ENCODE results near the gene COL23A1.

Gene COL23A1

DNA sequence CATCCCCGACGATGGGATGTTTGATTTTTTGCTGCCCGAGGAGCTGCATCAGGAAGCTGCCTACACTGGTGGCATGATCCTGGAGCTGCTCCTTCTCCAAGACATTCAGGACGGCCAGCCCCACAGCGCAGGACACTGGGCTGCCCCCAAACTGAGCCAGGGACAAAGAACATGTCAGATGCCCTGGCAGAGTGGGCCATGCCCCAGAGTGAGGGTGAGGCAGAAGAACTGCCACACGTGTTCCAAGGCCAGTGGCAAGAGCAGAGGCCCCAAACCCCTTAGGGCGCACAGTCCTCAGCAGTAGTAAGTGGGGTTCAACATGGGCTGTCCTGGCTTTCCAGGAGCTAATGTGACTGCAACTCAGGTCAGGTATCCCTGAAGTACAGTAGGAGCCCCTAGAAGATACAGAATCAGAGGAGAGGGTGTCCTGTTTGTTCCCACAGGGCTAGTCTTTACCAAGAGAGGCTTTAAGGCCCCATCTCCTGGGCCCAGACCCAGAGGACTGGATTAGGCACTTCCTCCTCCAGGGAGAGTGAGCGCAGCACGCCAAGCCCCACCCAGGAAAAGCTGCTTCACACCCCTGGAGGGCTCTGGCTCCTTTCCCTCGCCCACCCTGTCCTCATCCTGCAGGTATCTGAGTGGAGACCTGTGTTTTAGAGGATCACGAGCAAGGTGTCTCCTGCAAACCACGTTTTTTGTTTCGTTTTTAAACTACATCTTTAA lies 374.8 kb downstream of the COL23A1 start:
- no peak for DNase-seq

DNA sequence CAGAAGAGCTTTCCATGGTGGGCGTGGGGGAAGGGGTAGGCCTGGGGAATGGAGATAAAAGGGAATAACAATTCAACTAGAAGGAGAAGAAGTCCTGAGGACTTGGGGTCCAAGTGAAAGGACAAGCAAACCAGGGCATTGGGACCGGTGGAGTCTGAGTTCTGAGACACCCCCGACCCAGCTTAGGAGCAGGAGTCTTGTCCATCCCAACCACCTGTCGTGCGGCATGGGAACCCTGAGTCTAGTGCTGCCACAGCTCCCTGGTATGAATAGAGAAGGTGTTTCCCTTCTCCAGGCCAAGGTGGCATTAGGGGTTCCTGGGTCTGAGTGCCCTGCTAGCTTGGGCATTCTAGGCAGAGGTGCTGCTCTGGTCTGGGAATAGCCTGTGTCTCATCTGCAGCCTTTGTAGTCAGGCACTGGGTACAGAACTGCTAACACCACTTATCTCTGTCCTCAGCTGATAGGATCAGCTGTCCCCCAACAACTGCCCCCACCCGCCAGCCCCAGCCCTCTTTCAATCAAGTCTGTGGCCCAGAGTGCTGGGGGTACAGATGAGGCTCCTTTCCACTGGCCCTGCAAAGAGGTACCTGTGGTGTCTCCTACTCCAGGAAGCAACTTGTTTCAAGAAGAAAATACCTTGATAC lies 375.9 kb downstream of the COL23A1 start:
- no peak for DNase-seq

DNA sequence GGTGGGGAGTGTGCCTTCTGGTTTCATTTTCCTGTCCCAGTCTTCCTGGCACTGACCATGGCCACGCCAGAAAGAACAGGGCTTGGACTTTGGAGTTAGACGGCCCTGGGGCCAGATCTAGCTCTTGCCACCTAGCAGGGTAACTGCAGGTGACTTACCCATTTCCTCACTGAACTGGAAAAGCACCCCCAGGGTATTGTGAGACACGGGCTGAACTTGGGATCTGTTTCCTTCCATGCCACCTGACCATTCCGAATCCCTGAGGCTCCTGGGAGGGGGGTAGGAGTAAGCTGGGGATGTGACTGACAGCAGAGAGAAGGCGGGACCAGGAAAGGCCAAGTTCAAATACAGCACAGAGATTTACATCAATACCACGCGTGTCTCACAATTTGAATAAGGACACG lies 376.4 kb downstream of the COL23A1 start:
- no peak for DNase-seq

DNA sequence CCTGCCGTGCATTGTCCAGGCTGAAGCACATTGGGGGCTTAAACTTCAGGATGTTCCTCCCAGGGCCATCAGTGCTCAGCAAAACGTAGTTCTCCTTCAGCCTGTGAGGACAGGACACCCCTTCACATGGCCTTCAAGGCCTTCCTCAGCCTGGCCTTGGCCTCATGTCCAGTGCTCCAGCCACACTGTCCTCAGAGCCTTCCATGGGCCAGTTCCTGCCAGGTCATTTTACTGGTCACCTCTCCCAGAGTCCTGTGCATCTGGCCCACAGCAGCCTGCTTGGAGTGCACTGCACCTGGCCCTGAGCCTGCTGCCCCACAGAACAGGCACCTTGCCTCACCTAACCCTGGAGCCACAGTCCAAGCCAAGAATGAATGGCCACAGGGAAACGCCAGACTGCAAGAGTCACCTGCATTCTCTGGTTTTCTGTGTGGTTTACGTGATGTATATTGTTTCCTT lies 377.2 kb downstream of the COL23A1 start:
- DNase-seq: no peak

DNA sequence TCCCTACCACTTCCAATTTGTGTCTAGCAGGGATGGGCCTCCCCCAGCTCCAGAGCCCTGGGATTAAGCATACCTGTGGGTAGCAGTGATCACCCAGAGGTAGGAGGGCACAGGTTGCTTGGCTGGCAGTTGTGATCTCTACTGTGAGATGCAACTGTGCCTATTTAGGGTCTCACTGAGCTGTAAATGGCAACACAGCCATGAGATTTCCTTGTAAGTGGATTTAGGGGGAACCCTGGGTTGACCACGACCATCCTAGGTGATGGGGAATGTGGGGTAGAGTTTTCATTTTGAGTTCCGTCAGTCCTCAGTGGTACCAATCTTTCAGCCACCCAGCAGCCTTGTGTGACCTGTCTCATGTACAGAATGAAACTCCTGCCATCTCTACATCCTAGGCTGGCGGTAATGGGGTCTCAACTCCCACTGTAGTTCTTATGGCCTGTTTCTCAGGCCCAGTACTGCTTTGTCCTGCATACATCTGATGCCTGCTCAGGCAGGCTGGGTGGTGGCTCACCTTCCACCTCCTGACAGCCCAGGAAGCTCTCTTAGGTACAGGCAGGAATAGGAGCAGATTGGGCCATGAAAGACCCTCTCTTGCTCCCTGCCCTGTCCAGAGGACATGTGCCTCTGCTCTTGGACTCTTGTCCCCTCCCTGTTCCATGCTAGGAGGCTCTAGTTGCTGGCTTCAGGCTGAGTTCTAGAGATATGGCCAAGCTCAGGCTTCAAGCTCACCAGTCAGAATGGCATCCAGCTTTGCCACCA lies 377.8 kb downstream of the COL23A1 start:
- DNase-seq: no peak

DNA sequence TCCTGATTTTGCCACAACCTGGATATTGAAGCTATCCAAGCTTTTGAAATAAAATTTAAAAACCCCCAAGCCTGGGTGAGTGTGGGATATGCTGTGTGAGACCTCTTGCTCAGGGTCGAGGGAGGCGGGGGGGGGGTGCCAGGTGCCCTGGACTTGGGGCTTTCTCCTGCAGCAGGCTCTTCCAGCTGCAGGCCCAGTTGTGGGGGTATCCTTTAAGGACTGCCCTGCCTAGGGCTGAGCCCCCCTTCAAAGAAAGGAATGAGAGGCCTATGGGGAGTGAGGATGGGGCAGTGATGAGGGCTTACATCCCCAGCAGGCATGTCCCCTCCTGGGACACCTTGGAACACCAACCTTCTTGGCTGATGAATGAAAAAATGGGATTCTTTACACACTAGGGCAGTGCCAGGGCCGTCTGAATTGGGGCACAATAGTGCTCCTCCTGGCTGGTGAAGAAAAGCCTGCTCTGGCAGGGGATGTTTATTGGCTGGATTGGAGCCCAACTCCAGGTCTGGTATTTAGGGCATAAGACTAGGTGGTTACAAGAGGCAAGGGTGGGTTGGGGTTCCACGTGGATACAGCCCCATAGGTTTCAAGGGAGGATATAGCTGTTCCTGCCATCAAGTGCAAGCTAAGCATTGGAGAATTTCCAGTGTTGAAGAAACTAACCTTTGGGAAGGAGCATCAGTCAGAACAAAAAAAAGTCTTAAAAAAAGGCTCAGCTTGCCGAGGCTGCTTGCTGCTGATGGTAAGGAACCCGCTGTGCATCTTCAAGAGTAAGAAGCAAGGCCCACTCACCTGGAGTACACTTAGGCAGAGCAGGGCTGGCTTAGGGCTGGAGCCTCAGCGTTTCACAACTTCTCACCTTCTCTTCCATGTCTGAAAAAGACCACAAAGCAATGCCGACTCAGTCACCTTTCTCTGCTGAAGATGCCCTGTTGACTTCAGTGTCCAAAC lies 378.8 kb downstream of the COL23A1 start:
- DNase-seq: no peak

DNA sequence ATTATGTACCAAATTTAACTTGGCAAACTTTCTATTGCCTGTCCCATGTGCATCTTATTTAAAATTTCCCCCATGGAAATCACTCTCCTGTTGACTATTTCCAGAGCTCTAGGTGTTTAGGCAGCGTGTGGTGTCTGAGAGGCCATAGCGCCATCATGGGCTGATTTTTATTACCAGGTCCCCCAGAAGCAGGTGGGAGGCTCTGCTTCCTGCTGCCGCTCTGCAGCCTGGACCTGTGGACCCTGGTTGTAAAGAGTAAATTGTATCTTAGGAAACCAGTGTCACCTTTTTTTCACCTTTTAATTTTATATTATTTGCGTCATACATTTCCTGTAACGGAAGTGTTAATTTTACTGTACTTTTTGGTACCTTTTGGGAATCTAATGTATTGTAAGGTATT lies 379.5 kb downstream of the COL23A1 start:
- DNase-seq: no peak

DNA sequence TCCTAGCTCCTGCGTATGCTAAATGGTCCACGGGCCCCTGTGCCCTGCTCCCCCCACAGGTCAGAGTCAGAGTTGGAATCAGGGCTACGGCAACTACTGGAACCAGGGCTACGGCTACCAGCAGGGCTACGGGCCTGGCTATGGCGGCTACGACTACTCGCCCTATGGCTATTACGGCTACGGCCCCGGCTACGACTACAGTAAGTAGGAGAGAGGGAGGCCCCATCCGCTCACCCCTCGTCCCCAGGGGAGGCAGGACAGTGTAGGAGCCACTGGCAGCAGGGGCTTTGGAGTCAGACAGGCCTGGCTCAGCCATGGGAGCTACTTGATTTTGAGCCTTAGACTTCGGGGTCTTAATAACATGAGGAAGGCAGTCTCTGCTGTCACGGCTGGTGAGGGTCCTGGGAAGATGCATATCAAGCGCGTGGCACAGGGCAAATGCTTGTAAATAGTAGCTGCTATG lies 380.1 kb downstream of the COL23A1 start:
- DNase-seq: no peak

DNA sequence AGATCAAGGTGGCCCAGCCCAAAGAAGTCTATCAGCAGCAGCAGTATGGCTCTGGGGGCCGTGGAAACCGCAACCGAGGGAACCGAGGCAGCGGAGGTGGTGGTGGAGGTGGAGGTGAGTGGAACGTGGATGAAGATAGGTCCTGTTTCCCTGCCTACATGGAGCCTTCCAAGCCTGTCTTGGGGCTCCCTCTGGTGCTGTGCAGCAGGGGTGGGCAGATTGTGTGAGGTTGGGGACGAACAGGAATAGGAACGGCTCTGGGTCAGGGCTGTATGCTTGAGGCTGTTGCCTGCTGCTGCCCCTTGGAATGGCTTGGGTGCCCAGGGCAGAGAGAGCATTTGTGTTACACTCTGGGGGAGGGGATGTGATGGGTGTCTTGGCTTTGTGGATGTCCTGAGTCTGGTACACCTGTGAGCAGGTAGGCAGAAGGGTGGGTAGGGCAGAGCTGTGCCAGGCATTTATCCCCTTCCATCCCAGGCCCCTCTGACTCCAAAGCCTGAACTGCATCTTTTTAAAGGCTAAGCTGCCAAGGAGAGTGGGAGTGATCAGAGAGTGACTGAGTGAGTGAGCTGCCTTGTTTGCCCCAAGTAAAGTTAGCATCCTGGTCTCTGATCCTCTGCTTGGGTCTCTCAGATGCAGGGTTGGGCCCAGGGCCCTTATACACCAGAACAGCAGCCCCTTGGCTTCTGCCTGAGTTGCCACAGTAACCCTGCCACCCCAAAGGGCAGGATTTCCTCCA lies 380.7 kb downstream of the COL23A1 start:
- no peak for DNase-seq

DNA sequence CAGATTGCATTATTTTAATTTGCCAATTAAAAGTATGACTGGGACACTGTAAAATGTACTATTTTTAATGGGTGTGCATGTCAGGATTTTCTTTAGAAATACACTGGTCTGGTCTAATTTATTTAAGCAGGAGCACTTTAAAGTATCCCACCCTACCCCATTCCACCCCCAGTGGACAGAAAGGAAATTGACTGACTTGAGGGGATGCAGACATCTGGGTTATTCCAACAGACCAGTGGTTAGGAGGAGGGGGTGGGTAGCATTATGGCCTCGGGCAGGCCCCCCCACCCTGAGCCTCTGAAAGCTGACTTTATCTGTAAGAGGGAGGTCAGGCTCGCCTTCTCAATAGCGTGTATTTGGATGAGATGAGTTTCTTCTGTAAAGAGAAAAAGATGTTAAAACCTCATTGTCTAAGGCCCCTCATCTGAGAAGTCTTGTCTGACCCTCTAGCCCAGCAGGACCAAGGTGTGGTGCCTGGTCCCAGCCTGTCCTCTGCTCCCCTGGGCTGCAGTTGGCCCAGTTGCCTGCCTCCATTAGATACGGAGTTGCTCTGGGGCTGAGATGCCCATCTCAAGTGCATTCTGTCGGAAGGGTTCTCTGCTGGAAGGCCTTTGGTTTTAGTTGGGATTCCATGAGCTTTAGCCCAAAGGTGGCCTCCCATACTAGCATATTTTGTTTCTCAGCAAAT lies 381.5 kb downstream of the COL23A1 start:
- no peak for DNase-seq

DNA sequence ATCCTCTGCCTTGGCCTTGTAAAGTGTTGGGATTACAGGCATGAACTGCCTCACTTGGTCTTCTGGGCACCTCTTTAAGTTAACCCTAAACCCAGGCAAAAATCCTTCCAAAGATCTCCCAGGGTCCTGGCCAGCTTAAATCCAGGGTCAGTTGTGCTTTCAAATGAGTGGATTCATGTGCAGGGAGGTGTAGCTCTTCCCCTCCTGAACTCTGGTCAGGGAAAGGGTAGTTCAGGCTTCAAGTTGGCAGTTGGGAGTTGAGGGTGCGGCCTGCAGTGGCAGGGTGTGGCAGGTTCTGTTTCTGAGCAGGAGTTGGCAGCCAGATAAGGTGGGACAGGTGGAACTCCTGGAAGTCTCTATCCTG lies 382.3 kb downstream of the COL23A1 start:
- DNase-seq: no peak

DNA sequence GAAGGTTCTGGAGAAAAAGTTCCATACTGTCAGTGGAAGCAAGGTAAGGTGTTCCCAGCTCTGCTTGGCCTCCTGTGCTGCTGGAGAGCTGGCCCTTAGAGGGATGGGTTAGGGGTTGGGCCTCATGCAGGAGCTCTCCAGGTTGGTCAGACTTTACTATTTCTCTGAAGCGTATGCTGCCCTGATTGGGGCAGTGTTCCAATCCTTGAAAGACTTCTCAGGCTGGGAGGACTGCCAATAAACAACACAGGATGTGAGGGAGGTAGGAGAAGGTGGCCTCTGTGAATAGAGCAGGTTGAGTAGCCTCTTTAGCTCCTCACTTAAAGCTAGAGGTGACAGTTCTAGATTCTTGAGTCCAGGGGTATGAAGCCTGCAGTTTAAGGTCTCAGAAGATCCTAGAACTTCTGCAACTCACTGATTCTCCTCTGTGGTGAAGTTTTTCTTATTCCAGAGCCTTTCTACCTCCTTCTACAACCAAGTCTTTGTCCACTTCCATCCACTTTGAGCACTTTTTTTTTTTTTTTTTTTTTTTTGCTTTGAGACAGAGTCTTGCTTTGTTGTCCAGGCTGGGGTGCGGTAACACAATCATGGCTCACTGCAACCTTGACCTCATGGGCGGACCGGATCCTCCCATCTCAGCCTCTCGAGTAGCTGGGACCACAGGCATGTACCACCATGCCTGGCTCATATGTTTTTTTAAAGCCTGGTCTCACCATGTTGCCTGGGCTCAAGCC lies 382.8 kb downstream of the COL23A1 start:
- DNase-seq: no peak

DNA sequence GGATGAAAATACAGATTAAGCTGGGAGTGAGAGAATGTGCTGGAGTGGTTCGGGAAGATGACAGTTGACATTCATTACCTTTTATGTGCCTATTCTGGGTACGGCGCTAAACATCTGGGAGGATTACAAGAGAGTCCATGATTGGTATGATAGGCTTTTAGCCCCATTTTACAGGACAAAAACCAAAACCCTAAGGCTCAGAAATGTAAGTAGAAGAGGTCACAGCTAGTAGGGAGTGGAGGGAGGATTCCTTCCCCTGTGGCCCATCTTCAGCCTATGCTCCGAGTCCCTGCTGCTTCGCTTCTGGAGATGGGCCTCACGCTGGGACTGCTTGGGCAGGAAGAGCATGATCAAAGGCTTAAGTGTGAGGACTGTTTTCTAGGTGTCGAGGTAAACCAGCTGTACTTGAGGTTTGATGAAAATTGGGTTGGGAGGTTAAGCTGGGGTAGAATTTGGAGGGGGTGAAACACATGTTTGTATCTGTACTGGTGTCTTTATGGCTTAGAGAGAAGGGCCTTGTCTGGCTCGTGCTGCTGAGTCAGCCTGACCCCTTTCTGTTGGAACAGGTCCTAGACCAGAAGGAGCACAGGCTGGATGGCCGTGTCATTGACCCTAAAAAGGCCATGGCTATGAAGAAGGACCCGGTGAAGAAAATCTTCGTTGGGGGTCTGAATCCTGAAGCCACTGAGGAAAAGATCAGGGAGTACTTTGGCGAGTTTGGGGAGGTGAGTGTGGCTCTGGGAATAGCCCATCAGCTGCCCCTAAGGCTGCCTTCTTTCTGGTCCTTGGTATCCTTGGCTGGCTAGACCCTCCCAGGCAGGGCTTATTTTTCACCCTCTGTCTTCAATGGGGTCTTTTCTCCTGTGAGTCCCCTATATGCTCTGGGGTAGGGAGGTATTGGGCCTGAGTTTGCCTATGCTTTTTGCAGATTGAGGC lies 383.8 kb downstream of the COL23A1 start:
- DNase-seq: peak; percentile 26

DNA sequence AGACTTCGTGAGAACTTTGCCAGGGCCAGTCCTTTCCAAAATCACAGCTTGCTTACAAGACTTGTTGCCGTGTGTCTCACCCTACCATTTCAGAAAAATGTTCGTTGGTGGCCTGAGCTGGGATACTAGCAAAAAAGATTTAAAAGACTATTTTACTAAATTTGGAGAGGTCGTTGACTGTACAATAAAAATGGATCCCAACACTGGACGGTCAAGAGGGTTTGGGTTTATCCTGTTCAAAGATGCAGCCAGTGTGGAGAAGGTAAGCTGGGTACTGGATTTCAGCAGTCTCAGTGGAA lies 384.5 kb downstream of the COL23A1 start:
- DNase-seq: no peak

DNA sequence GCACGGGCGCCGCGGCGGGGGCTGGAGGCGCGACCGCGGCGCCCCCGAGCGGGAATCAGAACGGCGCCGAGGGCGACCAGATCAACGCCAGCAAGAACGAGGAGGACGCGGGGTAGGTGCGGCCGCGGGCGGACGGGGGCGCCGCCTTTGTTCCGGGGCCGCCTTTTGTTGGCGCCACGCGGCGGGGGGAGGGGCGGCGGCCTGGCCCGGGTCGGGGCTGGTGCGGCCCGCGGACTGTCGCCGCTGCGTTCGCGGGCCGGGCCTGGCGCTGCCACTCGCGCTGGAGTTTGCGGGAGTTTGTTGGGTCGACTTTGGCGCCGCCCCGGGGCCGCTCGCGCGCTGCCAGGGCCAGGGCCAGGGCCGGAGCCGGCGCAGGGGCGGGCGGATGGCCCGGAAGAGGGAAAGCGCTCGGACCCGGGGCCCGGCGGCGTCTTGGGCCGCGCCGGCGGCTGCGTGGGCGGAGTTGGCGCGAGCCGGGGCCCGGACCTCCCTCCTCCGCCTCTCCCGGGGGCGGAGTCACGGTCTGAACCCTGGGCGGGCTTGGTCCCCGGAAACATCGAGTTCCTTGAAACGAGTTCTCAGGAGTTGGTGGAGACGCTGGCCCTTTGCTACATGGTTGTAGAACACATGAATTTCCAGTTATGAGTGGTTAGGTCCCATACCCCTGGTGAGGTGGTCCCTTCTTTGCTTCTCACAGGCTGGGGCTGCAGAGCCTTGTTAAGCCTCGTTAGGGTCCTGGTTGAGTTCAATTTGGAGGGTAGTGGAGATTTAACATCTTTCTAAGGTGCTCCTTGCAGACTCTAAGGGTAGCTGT lies 385.1 kb downstream of the COL23A1 start:
- peak; percentile 58 for DNase-seq

DNA sequence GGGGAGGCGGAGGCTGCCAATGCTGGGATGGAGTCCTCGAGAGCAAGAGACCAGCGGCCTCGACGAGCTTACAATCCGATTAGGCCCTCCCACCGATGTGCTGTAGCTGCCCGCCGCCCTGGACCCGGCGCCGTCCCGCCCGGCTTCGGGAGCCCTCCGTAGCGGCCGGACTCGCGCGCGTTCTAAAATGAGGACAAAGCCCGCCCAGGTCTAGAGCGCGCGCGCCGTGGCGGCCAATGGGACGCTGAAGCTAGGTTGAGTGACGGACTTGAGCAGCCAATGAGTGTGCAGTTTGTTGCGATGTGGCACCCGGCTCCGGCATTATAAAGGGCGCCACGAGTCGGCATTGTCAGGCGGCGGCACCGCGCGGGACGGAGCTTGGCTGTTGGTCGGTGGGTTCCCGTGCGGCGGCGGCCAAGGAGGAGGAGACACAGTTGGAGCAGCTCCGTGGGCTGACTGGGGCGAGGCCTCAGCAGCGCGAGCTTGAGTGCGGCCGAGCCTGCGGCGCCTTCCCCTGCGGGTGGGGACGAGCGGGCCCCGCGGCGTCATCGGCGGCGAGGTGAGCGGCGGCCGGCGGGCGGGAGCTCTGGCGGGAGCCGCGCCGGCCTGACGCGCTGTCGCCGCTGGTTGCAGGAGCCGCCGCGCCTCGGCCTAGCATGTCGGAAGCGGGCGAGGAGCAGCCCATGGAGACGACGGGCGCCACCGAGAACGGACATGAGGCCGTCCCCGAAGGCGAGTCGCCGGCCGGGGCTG lies 385.8 kb downstream of the COL23A1 start, which contains the start of gene HNRNPAB:
Gene HNRNPAB, plus strand, starts transcription at position 352 of the 753 bp plus-strand sequence. Its CDS starts 305 bp downstream, at position 657.
- DNase-seq: peak; percentile 95

DNA sequence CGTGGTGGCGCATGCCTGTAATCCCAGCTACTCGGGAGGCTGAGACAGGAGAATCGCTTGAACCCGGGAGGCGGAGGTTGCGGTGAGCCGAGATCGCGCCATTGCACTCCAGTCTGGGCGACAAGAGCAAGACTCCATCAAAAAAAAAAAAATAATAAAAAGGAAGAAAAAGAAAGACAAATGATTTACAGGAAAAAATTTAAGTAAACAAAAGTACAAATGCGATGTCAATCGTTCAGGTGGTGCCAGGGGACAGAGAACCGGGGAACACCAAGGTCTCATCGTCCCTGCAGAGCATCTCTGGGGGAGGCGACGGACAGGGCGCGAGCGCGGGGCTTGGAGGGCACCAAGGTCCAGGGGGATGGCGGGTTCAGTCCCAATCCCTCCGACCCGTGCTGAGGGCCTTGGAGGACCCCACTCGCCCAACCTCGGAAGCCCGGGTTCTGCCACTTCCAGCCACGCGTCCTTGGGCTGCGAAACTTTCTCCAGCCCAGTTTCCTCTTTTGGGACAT lies 386.5 kb downstream of the COL23A1 start:
- DNase-seq: no peak
